Measurements from ENCODE around the gene FAM24B.
"Not testable (repeated sequence)": the region's sequence is repeated elsewhere in the genome, so short reads cannot be mapped to it uniquely, and the experiment has no call there.

The FAM24B gene

GRCh38 chr10:122879339-122880273 is at the start of gene FAM24B:
Gene FAM24B, minus strand, starts transcription at chr10:122879581. Its CDS starts 29,066 bp downstream, at chr10:122850515.
- DNase-seq (ENCODE audit: low spot score) = peak; percentile 73

- no peak for DNase-seq (ENCODE audit: low spot score)
Observed at GRCh38 chr10:122915700-122916099, 36.3 kb upstream of the FAM24B start.

- peak; percentile 27 for DNase-seq (ENCODE audit: low spot score)
Observed at GRCh38 chr10:122911889-122912484, 32.6 kb upstream of the FAM24B start.

GRCh38 chr10:122910310-122910709 is 30.9 kb upstream of the FAM24B start, which contains the start of gene FAM24A:
Gene FAM24A, plus strand, starts transcription at chr10:122910610. Its CDS starts 1,025 bp downstream, at chr10:122911635.
- no peak for DNase-seq (ENCODE audit: low spot score)

GRCh38 chr10:122903861-122904260 is 24.5 kb upstream of the FAM24B start:
- not testable (repeated sequence) for DNase-seq (ENCODE audit: low spot score)

- no peak for DNase-seq (ENCODE audit: low spot score)
Observed at GRCh38 chr10:122894261-122894944, 15.0 kb upstream of the FAM24B start.

GRCh38 chr10:122884166-122884565 is 4.8 kb upstream of the FAM24B start:
- DNase-seq (ENCODE audit: low spot score) = no peak

- DNase-seq (ENCODE audit: low spot score) = no peak
Observed at GRCh38 chr10:122882766-122883165, 3.4 kb upstream of the FAM24B start.

- no peak for DNase-seq (ENCODE audit: low spot score)
Observed at GRCh38 chr10:122878799-122879338, 512 bp downstream of the FAM24B start.

- no peak for DNase-seq (ENCODE audit: low spot score)
Observed at GRCh38 chr10:122877264-122877663, 2.1 kb downstream of the FAM24B start.

GRCh38 chr10:122876467-122876855 is 2.9 kb downstream of the FAM24B start:
- DNase-seq (ENCODE audit: low spot score) = no peak

GRCh38 chr10:122875843-122876466 is 3.4 kb downstream of the FAM24B start:
- DNase-seq (ENCODE audit: low spot score) = no peak

GRCh38 chr10:122871947-122872346 is 7.4 kb downstream of the FAM24B start:
- not testable (repeated sequence) for DNase-seq (ENCODE audit: low spot score)

- DNase-seq (ENCODE audit: low spot score) = not testable (repeated sequence)
Observed at GRCh38 chr10:122868768-122869167, 10.6 kb downstream of the FAM24B start.

- DNase-seq (ENCODE audit: low spot score) = not testable (repeated sequence)
Observed at GRCh38 chr10:122866757-122867482, 12.5 kb downstream of the FAM24B start.

- DNase-seq (ENCODE audit: low spot score) = no peak
Observed at GRCh38 chr10:122864901-122865300, 14.5 kb downstream of the FAM24B start.

- no peak for DNase-seq (ENCODE audit: low spot score)
Observed at GRCh38 chr10:122864194-122864592, 15.2 kb downstream of the FAM24B start.

- no peak for DNase-seq (ENCODE audit: low spot score)
Observed at GRCh38 chr10:122863216-122864193, 15.9 kb downstream of the FAM24B start.

- DNase-seq (ENCODE audit: low spot score) = no peak
Observed at GRCh38 chr10:122861711-122862161, 17.6 kb downstream of the FAM24B start.

- DNase-seq (ENCODE audit: low spot score) = no peak
Observed at GRCh38 chr10:122859527-122859926, 19.9 kb downstream of the FAM24B start.
